Prostate gland (tissue), 2 donors: ENCODE results near the gene THSD4.

Source experiments
- CTCF ChIP-seq, 4 experiments: fragments of 200-600 bp in 2 of 4; fragments of 450-650 bp in 2 of 4; sonication (generic) in 2 of 4; IDR thresholded peaks; 1 replicate in 3 of 4; 2 replicates in 1 of 4; pipeline ENCODE4 v1.5.1; 2016 to 2019; ENCODE audit warnings: antibody characterized with exemption in 4 of 4, mild to moderate bottlenecking in 2 of 4, moderate library complexity in 2 of 4
- POLR2A ChIP-seq: fragments of 450-650 bp; IDR thresholded peaks from one replicate; pipeline ENCODE4 v1.6.1; 2016; ENCODE audit warnings: antibody characterized with exemption, mild to moderate bottlenecking

- TF ChIP-seq CTCF (IDR thresholded peaks at IDR 0.05) (no peak), POLR2A (no peak)
Measured at GRCh38 chr15:71385026-71385425, 269.8 kb downstream of the THSD4 start.
